ENCODE data around the gene KCNAB1. TPM values are rescaled to one million over a fixed set of nuclear protein-coding genes. Genes with fewer than 3 reads are reported as not detected.
A peak's percentile ranks its signal among the peaks of the same experiment; 100 is the strongest.

The KCNAB1 gene
- total and polyA plus RNA-seq, 2 donors (not counting 3 experiments of a cell fraction or from before 2014, with no cell fraction given): 0.21 TPM; not detected in 1

DNA sequence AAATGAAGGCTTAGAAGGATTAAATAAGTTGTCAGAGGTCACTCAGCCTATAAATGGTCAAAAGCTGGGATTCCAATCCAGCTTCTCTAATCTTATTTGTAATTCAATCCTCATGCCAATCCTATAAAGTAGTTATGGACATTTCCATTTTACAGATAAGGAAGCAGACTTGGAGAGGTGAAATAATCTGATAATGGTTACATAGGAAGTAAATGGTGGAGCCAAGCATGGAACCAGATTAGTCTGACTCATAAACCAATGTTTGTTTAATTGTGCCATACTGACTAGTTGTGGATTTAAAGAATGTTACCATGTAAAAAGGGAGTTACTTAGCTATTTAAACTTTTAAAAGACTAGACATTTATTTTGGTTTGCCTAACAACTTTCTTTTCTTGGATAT is 59.7 kb downstream of the KCNAB1 start:
- TF ChIP-seq, protein P1, sequence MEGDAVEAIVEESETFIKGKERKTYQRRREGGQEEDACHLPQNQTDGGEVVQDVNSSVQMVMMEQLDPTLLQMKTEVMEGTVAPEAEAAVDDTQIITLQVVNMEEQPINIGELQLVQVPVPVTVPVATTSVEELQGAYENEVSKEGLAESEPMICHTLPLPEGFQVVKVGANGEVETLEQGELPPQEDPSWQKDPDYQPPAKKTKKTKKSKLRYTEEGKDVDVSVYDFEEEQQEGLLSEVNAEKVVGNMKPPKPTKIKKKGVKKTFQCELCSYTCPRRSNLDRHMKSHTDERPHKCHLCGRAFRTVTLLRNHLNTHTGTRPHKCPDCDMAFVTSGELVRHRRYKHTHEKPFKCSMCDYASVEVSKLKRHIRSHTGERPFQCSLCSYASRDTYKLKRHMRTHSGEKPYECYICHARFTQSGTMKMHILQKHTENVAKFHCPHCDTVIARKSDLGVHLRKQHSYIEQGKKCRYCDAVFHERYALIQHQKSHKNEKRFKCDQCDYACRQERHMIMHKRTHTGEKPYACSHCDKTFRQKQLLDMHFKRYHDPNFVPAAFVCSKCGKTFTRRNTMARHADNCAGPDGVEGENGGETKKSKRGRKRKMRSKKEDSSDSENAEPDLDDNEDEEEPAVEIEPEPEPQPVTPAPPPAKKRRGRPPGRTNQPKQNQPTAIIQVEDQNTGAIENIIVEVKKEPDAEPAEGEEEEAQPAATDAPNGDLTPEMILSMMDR (IDR thresholded peaks at IDR 0.05; ENCODE audit: extremely low read depth in 1 of 2, insufficient read depth in 1 of 2, low read depth in 1 of 2, low read length in 2 of 2): no peak
- TF ChIP-seq JUN (IDR thresholded peaks at IDR 0.05; ENCODE audit: borderline replicate concordance, insufficient read depth, insufficient read length, low read depth): no peak
- peak; percentile 50 for TF ChIP-seq FOS (IDR thresholded peaks at IDR 0.05; ENCODE audit: borderline replicate concordance, insufficient read depth, low read length)
- TF ChIP-seq GATA2 (IDR thresholded peaks at IDR 0.05; ENCODE audit: insufficient read depth, insufficient read length, low read depth, low read length): peak; percentile 73
- TF ChIP-seq, protein P2, sequence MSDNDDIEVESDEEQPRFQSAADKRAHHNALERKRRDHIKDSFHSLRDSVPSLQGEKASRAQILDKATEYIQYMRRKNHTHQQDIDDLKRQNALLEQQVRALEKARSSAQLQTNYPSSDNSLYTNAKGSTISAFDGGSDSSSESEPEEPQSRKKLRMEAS (IDR thresholded peaks at IDR 0.05; ENCODE audit: insufficient read depth, insufficient read length): no peak
- Histone ChIP-seq H3K4me3 (replicated peaks in 1 of 3; ENCODE audit: insufficient read depth in 1 of 3, low read depth in 1 of 3, low read length in 3 of 3) (no peak overlapping the region), H3K27me3 (ENCODE audit: control insufficient read depth in 2 of 2, insufficient read depth in 2 of 2, low read length in 2 of 2) (no peaks in the 10 kb centered on the region), H3K9me3 (replicated peaks; ENCODE audit: control insufficient read depth, insufficient read depth, low read length) (no peaks in the 10 kb centered on the region), H4K20me1 (replicated peaks; ENCODE audit: control insufficient read depth, extremely low read depth, insufficient read depth, low read length) (no peaks in the 10 kb centered on the region), H3K9me1 (replicated peaks; ENCODE audit: control insufficient read depth, extremely low read depth, insufficient read depth, low read length) (no peaks in the 10 kb centered on the region), H3K4me2 (ENCODE audit: insufficient read depth, low read length) (no peak overlapping the region), H3K4me1 (ENCODE audit: control insufficient read depth, extremely low read depth, insufficient read depth, low read length) (no peaks in the 10 kb centered on the region), H3K79me2 (ENCODE audit: control insufficient read depth, insufficient read depth, low read length) (no peaks in the 10 kb centered on the region), H3K9ac (replicated peaks; ENCODE audit: extremely low read depth, insufficient read depth, low read length) (no peak overlapping the region), H3K36me3 (ENCODE audit: control insufficient read depth in 2 of 2, extremely low read depth in 1 of 2, insufficient read depth in 2 of 2, low read length in 2 of 2) (no peaks in the 10 kb centered on the region), H2AFZ (ENCODE audit: low read depth, low read length) (no peak overlapping the region), H3K27ac (ENCODE audit: insufficient read depth, low read depth, low read length) (no peak overlapping the region)
- FAIRE-seq (peak; percentile 61), DNase-seq (ENCODE audit: low read depth, low spot score) (peak; percentile 35)
- CTCF ChIA-PET: interaction anchor here (0.9 to 2.2 kb wide), 6 partner anchors 12 to 330 kb away, joined by 3 to 12 read pairs (median 4); no protein-coding TSS in a partner anchor
- no TSS peak for BruUV-seq (replicated peaks)
- dilution Hi-C loops (cut with MboI; ENCODE audit: extremely low pct_ligation_motif_present, low sequenced_read_pairs): no loop called here
- intact Hi-C loops (cut with micrococcal nuclease): loop anchor here (5.0 kb wide), 1 partner anchor 112 kb away; no protein-coding TSS in a partner anchor
- POLR2A ChIA-PET: no interaction called here

Data from endothelial cell of umbilical vein (primary cell).